HEK293 (cell line): ENCODE results near the gene TRH.

Experiments
- CTCF ChIA-PET: fragments of 350-600 bp; formaldehyde crosslinking; extraction: SDS; loops from one replicate; lab custom pipeline; 2021; ENCODE audit warnings: antibody characterized with exemption; lab: Yijun Ruan, JAX
- POLR2A ChIA-PET: fragments of 300-600 bp; formaldehyde crosslinking; extraction: SDS; loops from one replicate; lab custom pipeline; 2020; ENCODE audit warnings: antibody characterized with exemption, inconsistent platforms; lab: Yijun Ruan, JAX
- H3K27ac ChIP-seq: fragments of 200-500 bp; sonication (Bioruptor generic); 2 replicates; pipeline ENCODE4 v1.5.1; 2014; ENCODE audit warnings: low read depth, low read length, control low read depth, inconsistent platforms; ENCODE audit errors: extremely low read depth
- H3K36me3 ChIP-seq, 2 experiments: fragments of 200-500 bp in 1 of 2; sonication (Bioruptor generic) in 1 of 2; 1 replicate in 1 of 2; 2 replicates in 1 of 2; pipeline ENCODE4 v1.5.1; 2014 to 2017; ENCODE audit warnings: inconsistent platforms in 2 of 2, low read length in 2 of 2; ENCODE audit not compliant: control insufficient read depth in 2 of 2, insufficient read depth in 1 of 2
- H3K4me1 ChIP-seq: fragments of 200-500 bp; sonication (Bioruptor generic); 2 replicates; pipeline ENCODE4 v1.5.1; 2014; ENCODE audit warnings: mild to moderate bottlenecking, low read length, inconsistent platforms; ENCODE audit not compliant: control insufficient read depth, insufficient read depth
- H3K4me3 ChIP-seq: 2 replicates; pipeline ENCODE4 v1.5.1; 2011; ENCODE audit warnings: low read depth, mild to moderate bottlenecking, control low read depth, low read length, moderate library complexity
- H3K9me3 ChIP-seq: fragments of 200-500 bp; sonication (Bioruptor generic); 2 replicates; pipeline ENCODE4 v1.5.1; 2014; ENCODE audit warnings: low read depth, low read length, inconsistent platforms; ENCODE audit not compliant: control insufficient read depth, insufficient read depth
- ATF2 ChIP-seq: fragments of 450-650 bp; formaldehyde crosslinking; IDR thresholded peaks from 2 replicates; pipeline ENCODE4 v1.5.1; 2016; ENCODE audit warnings: missing biosample characterization, missing genetic modification characterization, low read depth
- BCL11A ChIP-seq: fragments of 450-650 bp; formaldehyde crosslinking; IDR thresholded peaks from 2 replicates; pipeline ENCODE4 v1.5.1; 2016; ENCODE audit warnings: low read depth, missing biosample characterization, missing genetic modification characterization
- GFI1B ChIP-seq: fragments of 450-650 bp; formaldehyde crosslinking; IDR thresholded peaks from 2 replicates; pipeline ENCODE4 v1.5.1; 2016; ENCODE audit warnings: missing biosample characterization, missing genetic modification characterization
- GLIS1 ChIP-seq: fragments of 450-650 bp; formaldehyde crosslinking; IDR thresholded peaks from 2 replicates; pipeline ENCODE4 v1.5.1; 2016; ENCODE audit warnings: missing biosample characterization, missing genetic modification characterization
- IKZF3 ChIP-seq: fragments of 450-650 bp; IDR thresholded peaks from 2 replicates; pipeline ENCODE4 v1.5.0; 2018; ENCODE audit warnings: missing biosample characterization, mild to moderate bottlenecking, missing genetic modification characterization, moderate library complexity
- KLF1 ChIP-seq: fragments of 450-650 bp; formaldehyde crosslinking; IDR thresholded peaks from 2 replicates; pipeline ENCODE4 v1.5.1; 2016; ENCODE audit warnings: missing biosample characterization, missing genetic modification characterization
- KLF8 ChIP-seq: fragments of 450-650 bp; formaldehyde crosslinking; IDR thresholded peaks from 2 replicates; pipeline ENCODE4 v1.5.1; 2016; ENCODE audit warnings: missing biosample characterization, missing genetic modification characterization
- PRDM1 ChIP-seq: fragments of 450-650 bp; formaldehyde crosslinking; IDR thresholded peaks from 2 replicates; pipeline ENCODE4; 2016; ENCODE audit warnings: missing biosample characterization, missing genetic modification characterization
- SCRT1 ChIP-seq: fragments of 450-650 bp; formaldehyde crosslinking; IDR thresholded peaks from 2 replicates; pipeline ENCODE4 v1.5.1; 2016; ENCODE audit warnings: missing biosample characterization, missing genetic modification characterization, borderline replicate concordance
- SCRT2 ChIP-seq: fragments of 450-650 bp; formaldehyde crosslinking; IDR thresholded peaks from 2 replicates; pipeline ENCODE4 v1.5.1; 2016; ENCODE audit warnings: missing biosample characterization, missing genetic modification characterization
- ZNF10 ChIP-seq: fragments of 450-650 bp; formaldehyde crosslinking; IDR thresholded peaks from 2 replicates; pipeline ENCODE4 v1.5.1; 2017; ENCODE audit warnings: missing biosample characterization, missing genetic modification characterization
- ZNF155 ChIP-seq: fragments of 450-650 bp; formaldehyde crosslinking; IDR thresholded peaks from 2 replicates; pipeline ENCODE4 v1.5.1; 2016; ENCODE audit warnings: missing biosample characterization, missing genetic modification characterization
- ZNF157 ChIP-seq: fragments of 450-650 bp; formaldehyde crosslinking; IDR thresholded peaks from 2 replicates; pipeline ENCODE4 v1.5.1; 2016; ENCODE audit warnings: missing biosample characterization, missing genetic modification characterization
- ZNF202 ChIP-seq: fragments of 450-650 bp; formaldehyde crosslinking; IDR thresholded peaks from 2 replicates; pipeline ENCODE4 v1.5.1; 2016; ENCODE audit warnings: missing biosample characterization, missing genetic modification characterization, borderline replicate concordance
- ZNF211 ChIP-seq: fragments of 450-650 bp; formaldehyde crosslinking; IDR thresholded peaks from 2 replicates; pipeline ENCODE4 v1.5.1; 2016; ENCODE audit warnings: low read depth, missing biosample characterization, missing genetic modification characterization
- ZNF223 ChIP-seq: fragments of 450-650 bp; formaldehyde crosslinking; IDR thresholded peaks from 2 replicates; pipeline ENCODE4 v1.5.1; 2016; ENCODE audit warnings: missing biosample characterization, missing genetic modification characterization
- ZNF24 ChIP-seq: fragments of 450-650 bp; formaldehyde crosslinking; IDR thresholded peaks from 2 replicates; pipeline ENCODE4 v1.5.1; 2016; ENCODE audit warnings: missing biosample characterization, missing genetic modification characterization
- ZNF266 ChIP-seq: fragments of 450-650 bp; formaldehyde crosslinking; IDR thresholded peaks from 2 replicates; pipeline ENCODE4 v1.5.1; 2016; ENCODE audit warnings: missing biosample characterization, missing genetic modification characterization, low read depth
- ZNF350 ChIP-seq: fragments of 450-650 bp; formaldehyde crosslinking; IDR thresholded peaks from 2 replicates; pipeline ENCODE4 v1.5.0; 2017; ENCODE audit warnings: missing biosample characterization, mild to moderate bottlenecking, missing genetic modification characterization
- ZNF530 ChIP-seq: fragments of 450-650 bp; formaldehyde crosslinking; IDR thresholded peaks from 2 replicates; pipeline ENCODE4 v1.5.1; 2016; ENCODE audit warnings: low read depth, missing biosample characterization, missing genetic modification characterization
- ZNF549 ChIP-seq: fragments of 450-650 bp; IDR thresholded peaks from 2 replicates; pipeline ENCODE4 v1.5.1; 2018; ENCODE audit warnings: missing biosample characterization, missing genetic modification characterization, mild to moderate bottlenecking, inconsistent platforms, moderate library complexity
- ZNF555 ChIP-seq: fragments of 450-650 bp; formaldehyde crosslinking; conservative IDR thresholded peaks from 2 replicates; pipeline ENCODE4 v1.5.1; 2017; ENCODE audit warnings: missing biosample characterization, mild to moderate bottlenecking, missing genetic modification characterization, inconsistent platforms
- ZNF571 ChIP-seq: fragments of 450-650 bp; formaldehyde crosslinking; IDR thresholded peaks from 2 replicates; pipeline ENCODE4 v1.5.0; 2017; ENCODE audit warnings: missing biosample characterization, missing genetic modification characterization
- ZNF585B ChIP-seq: fragments of 450-650 bp; formaldehyde crosslinking; IDR thresholded peaks from 2 replicates; pipeline ENCODE4 v1.5.1; 2016; ENCODE audit warnings: missing biosample characterization, missing genetic modification characterization
- ZNF629 ChIP-seq: fragments of 450-650 bp; formaldehyde crosslinking; IDR thresholded peaks from 2 replicates; pipeline ENCODE4 v1.5.1; 2017; ENCODE audit warnings: missing biosample characterization, missing genetic modification characterization
- ZNF658 ChIP-seq: fragments of 450-650 bp; formaldehyde crosslinking; IDR thresholded peaks from 2 replicates; pipeline ENCODE4; 2016; ENCODE audit warnings: missing biosample characterization, missing genetic modification characterization
- ZNF660 ChIP-seq: fragments of 450-650 bp; IDR thresholded peaks from 2 replicates; pipeline ENCODE4 v1.5.1; 2018; ENCODE audit warnings: missing biosample characterization, mild to moderate bottlenecking, missing genetic modification characterization
- ZNF707 ChIP-seq: fragments of 450-650 bp; formaldehyde crosslinking; IDR thresholded peaks from 2 replicates; pipeline ENCODE4 v1.5.1; 2016; ENCODE audit warnings: missing biosample characterization, missing genetic modification characterization
- ZNF768 ChIP-seq: fragments of 450-650 bp; formaldehyde crosslinking; IDR thresholded peaks from 2 replicates; pipeline ENCODE4 v1.5.1; 2018; ENCODE audit warnings: missing biosample characterization, mild to moderate bottlenecking, missing genetic modification characterization
- ZSCAN16 ChIP-seq: fragments of 450-650 bp; formaldehyde crosslinking; IDR thresholded peaks from 2 replicates; pipeline ENCODE4 v1.5.1; 2016; ENCODE audit warnings: missing biosample characterization, missing genetic modification characterization
- ZSCAN4 ChIP-seq: fragments of 450-650 bp; formaldehyde crosslinking; IDR thresholded peaks from 2 replicates; pipeline ENCODE4 v1.5.1; 2017; ENCODE audit warnings: missing biosample characterization, missing genetic modification characterization

The TRH gene

GRCh38 chr3:129937717-129938116 is 36.8 kb upstream of the TRH start:
- no peaks in the 10 kb centered on the region for H3K9me3 ChIP-seq
- H3K27ac ChIP-seq: no peak overlapping the region
- no peaks in the 10 kb centered on the region for H3K4me1 ChIP-seq
- TF ChIP-seq ZNF768 (tag by site-specific recombination) (no peak), ZNF155 (tag by site-specific recombination) (no peak), ZNF223 (tag by site-specific recombination) (no peak), PRDM1 (tag by site-specific recombination) (no peak), GFI1B (no peak), ZNF571 (no peak), IKZF3 (no peak), GLIS1 (tag by site-specific recombination) (no peak), ZSCAN16 (tag by site-specific recombination) (no peak)
- TF ChIP-seq, all 188 proteins: peak for 0
- POLR2A ChIA-PET: interaction anchor here (0.7 kb wide), 1 partner anchor 24 kb away, joined by 3 read pairs; no protein-coding TSS in a partner anchor
- H3K36me3 ChIP-seq: no peaks in the 10 kb centered on the region
- CTCF ChIA-PET: interaction anchor here (1.0 to 1.5 kb wide), 2 partner anchors 329 to 447 kb away, joined by 4 read pairs; no protein-coding TSS in a partner anchor
- no peak overlapping the region for H3K4me3 ChIP-seq

DNA sequence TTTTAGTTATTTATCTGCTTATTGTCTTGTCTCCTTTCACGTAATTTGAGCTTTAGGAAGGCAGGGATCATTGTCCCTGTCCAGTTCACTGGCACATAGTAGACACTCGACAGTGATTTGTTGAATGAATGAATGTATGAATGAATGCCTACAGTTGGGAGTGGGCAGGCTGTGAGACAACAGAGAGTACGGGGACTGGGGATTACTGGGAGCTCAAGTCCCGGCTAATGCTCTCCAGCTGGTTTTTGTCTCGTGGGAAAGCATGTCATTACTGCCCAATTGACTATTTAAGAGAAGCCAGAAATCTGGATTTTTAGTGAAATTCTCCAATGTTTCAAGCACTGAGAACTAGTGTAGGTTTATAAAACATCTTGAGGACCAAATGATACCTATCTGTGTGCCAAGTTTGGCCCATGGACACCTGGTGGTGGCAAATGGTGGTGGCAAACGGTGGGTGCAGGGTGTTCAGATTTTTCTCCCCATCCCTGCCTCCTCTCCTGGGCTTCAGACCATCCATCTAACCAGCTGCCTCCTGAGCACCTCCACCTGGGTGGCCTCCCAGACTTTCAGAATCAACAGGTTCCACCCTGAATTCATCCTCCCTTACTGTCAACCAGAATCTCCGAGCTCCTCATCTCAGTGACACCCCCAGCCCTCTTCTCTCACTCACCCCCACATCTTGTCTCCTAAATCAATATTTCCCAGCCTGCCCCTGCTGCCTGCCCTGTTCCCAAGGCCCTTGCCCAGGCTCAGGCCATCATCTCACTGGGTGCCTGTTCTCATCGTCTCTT is 36.2 kb upstream of the TRH start:
- Histone ChIP-seq H3K36me3 (no peaks in the 10 kb centered on the region), H3K27ac (no peak overlapping the region), H3K4me3 (no peak overlapping the region), H3K9me3 (no peaks in the 10 kb centered on the region), H3K4me1 (no peaks in the 10 kb centered on the region)
- no peak for TF ChIP-seq ZNF530 (tag by site-specific recombination)
- peak; percentile 62; the same call in 1 of the 2 replicates for TF ChIP-seq SCRT1 (tag by site-specific recombination)
- no peak for TF ChIP-seq PRDM1 (tag by site-specific recombination)
- no peak for TF ChIP-seq ZSCAN16 (tag by site-specific recombination)
- TF ChIP-seq ZNF658 (tag by site-specific recombination): no peak
- TF ChIP-seq ZNF157 (tag by site-specific recombination): no peak
- TF ChIP-seq SCRT2: peak; percentile 82
- no peak for TF ChIP-seq ZNF549 (tag by site-specific recombination)
- TF ChIP-seq ZNF211 (tag by site-specific recombination): no peak
- no peak for TF ChIP-seq KLF8
- POLR2A ChIA-PET: no interaction called here
- CTCF ChIA-PET: interaction anchor here (0.7 to 1.5 kb wide), 3 partner anchors 292 to 448 kb away, joined by 4 read pairs; no protein-coding TSS in a partner anchor

- H3K9me3 ChIP-seq: no peaks in the 10 kb centered on the region
- POLR2A ChIA-PET: no interaction called here
- H3K4me1 ChIP-seq: no peaks in the 10 kb centered on the region
- no peak for TF ChIP-seq KLF1 (tag by site-specific recombination)
- no peak for TF ChIP-seq ZNF10 (tag by site-specific recombination)
- no peak for TF ChIP-seq ZNF629
- no peak for TF ChIP-seq ZNF660 (tag by site-specific recombination)
- TF ChIP-seq ZNF707 (tag by site-specific recombination): no peak
- TF ChIP-seq ZNF350 (tag by site-specific recombination): no peak
- no peak for TF ChIP-seq ZNF585B (tag by site-specific recombination)
- TF ChIP-seq ZNF24: no peak
- TF ChIP-seq ATF2 (tag by site-specific recombination): no peak
- TF ChIP-seq ZNF202: no peak
- TF ChIP-seq ZNF155 (tag by site-specific recombination): no peak
- no peak for TF ChIP-seq SCRT2
- TF ChIP-seq ZSCAN4 (tag by site-specific recombination): no peak
- no peak for TF ChIP-seq ZNF555 (tag by site-specific recombination)
- TF ChIP-seq BCL11A: no peak
- no peak for TF ChIP-seq ZNF266 (tag by site-specific recombination)
- TF ChIP-seq, all 188 proteins: peak for 0
- no peak overlapping the region for H3K27ac ChIP-seq
- H3K36me3 ChIP-seq: no peaks in the 10 kb centered on the region
- no peak overlapping the region for H3K4me3 ChIP-seq
- CTCF ChIA-PET: interaction anchor here (0.6 to 4.1 kb wide), 3 partner anchors 158 to 167 kb away, joined by 3 to 54 read pairs (median 3); no protein-coding TSS in a partner anchor
Measured at GRCh38 chr3:129940086-129940485, 34.4 kb upstream of the TRH start.
